Progenitor cell of endocrine pancreas (in vitro differentiated cells): Measurements from ENCODE around the gene A1BG. TPM values are rescaled to one million over a fixed set of nuclear protein-coding genes. Genes with fewer than 3 reads are reported as not detected.

Source experiments
- DNase-seq: peaks from one replicate; pipeline ENCODE4 v3.0.0; 2021; ENCODE audit warnings: low spot score; ENCODE audit not compliant: unreplicated experiment
- H3K27ac Mint-ChIP-seq: 2 replicates; pipeline ENCODE4 v1.8.0; 2021; ENCODE audit warnings: mild to moderate bottlenecking, moderate library complexity, mixed read lengths
- H3K27me3 Mint-ChIP-seq: 2 replicates; pipeline ENCODE4 v1.8.0; 2021; ENCODE audit warnings: mixed read lengths
- H3K36me3 Mint-ChIP-seq: 2 replicates; pipeline ENCODE4 v1.8.0; 2022; ENCODE audit warnings: mixed read lengths; ENCODE audit not compliant: insufficient read depth
- H3K4me1 Mint-ChIP-seq: 2 replicates; pipeline ENCODE4 v1.8.0; 2021; ENCODE audit warnings: low read depth, mixed read lengths
- H3K4me3 Mint-ChIP-seq: 2 replicates; pipeline ENCODE4 v1.8.0; 2021; ENCODE audit warnings: low read depth, mild to moderate bottlenecking, moderate library complexity, mixed read lengths
- H3K9me3 Mint-ChIP-seq: 2 replicates; pipeline ENCODE4 v1.8.0; 2021; ENCODE audit warnings: low read depth, mixed read lengths
- CTCF ChIP-seq: fragments of 200-600 bp; sonication (generic); IDR thresholded peaks from one replicate; pipeline ENCODE4 v1.5.0; 2021; ENCODE audit warnings: antibody characterized with exemption, mild to moderate bottlenecking; ENCODE audit not compliant: unreplicated experiment
- total RNA-seq: library from RNA; stranded (reverse); gene quantifications from 2 replicates; pipeline ENCODE4 v1.2.1, GENCODE V29; 2021

The A1BG gene
- total RNA-seq, 1 donor from 2014 or later, result 3.9 TPM

- TF ChIP-seq CTCF, result no peak
- H3K27ac Mint-ChIP-seq, result no peak overlapping the region
- peaks cover 2% of the 10 kb centered on the region for H3K4me1 Mint-ChIP-seq
- no peak for DNase-seq
- H3K27me3 Mint-ChIP-seq, result no peaks in the 10 kb centered on the region
- H3K9me3 Mint-ChIP-seq, result no peaks in the 10 kb centered on the region
- H3K4me3 Mint-ChIP-seq, result no peak overlapping the region
- no peaks in the 10 kb centered on the region for H3K36me3 Mint-ChIP-seq
Measured at GRCh38 chr19:58355908-58356765, 2.8 kb upstream of the A1BG start.

GRCh38 chr19:58355215-58355796 lies 2.0 kb upstream of the A1BG start:
- H3K9me3 Mint-ChIP-seq, result no peaks in the 10 kb centered on the region
- no peak overlapping the region for H3K4me3 Mint-ChIP-seq
- no peak overlapping the region for H3K27ac Mint-ChIP-seq
- no peak for TF ChIP-seq CTCF
- no peak for DNase-seq
- peaks cover 2% of the 10 kb centered on the region for H3K4me1 Mint-ChIP-seq
- peaks cover 2% of the 10 kb centered on the region for H3K36me3 Mint-ChIP-seq
- no peaks in the 10 kb centered on the region for H3K27me3 Mint-ChIP-seq

GRCh38 chr19:58354478-58355030 lies 1.3 kb upstream of the A1BG start:
- H3K9me3 Mint-ChIP-seq, result no peaks in the 10 kb centered on the region
- H3K27ac Mint-ChIP-seq, result no peak overlapping the region
- peaks cover 2% of the 10 kb centered on the region for H3K27me3 Mint-ChIP-seq
- peaks cover 2% of the 10 kb centered on the region for H3K4me1 Mint-ChIP-seq
- TF ChIP-seq CTCF, result no peak
- no peak overlapping the region for H3K4me3 Mint-ChIP-seq
- DNase-seq, result no peak
- H3K36me3 Mint-ChIP-seq, result peaks cover 3% of the 10 kb centered on the region

- Mint-ChIP-seq H3K4me1 (peaks cover 2% of the 10 kb centered on the region), H3K9me3 (no peaks in the 10 kb centered on the region), H3K27me3 (peaks cover 4% of the 10 kb centered on the region), H3K36me3 (peaks cover 3% of the 10 kb centered on the region), H3K27ac (no peak overlapping the region), H3K4me3 (no peak overlapping the region)
- no peak for DNase-seq
- TF ChIP-seq CTCF, result no peak
Measured at GRCh38 chr19:58353717-58354477, 605 bp upstream of the A1BG start.
